ENCODE measurements around the gene HOXA13. TPM values are rescaled to one million over a fixed set of nuclear protein-coding genes. Genes with fewer than 3 reads are reported as not detected.

Gene HOXA13
- total RNA-seq, 2 donors from 2014 or later, result 0.14 TPM; not detected in 1

DNA sequence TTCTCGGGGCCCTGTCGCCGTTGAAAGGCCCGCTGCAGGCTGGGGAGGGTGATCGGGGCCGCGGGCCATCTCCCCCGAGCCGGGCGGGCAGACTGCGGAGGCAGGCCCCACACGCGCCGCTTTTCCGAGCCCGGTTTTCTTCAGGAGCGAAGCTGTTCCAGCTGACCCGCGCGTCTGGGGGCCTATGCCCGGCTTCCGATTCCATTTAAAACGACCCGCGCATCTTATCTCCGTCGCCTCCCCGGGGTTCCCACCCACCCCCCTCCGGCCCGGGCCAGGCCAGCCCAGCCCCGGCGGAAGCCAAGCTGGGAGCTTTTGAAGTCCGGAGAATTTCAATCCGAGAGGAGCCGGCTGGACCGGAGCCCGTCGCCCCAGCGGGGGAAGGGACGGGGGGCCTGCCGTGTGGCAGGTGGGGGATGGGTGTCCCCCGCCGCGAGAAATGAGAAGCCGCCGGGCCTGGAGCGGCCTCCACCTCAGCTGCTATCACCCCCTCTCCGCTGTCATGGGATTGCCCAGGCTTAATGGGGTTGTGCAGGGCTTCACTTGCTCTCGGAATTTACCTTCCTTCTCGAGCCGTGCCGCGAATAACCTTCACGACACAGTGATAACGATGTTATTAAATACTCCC lies 39.6 kb upstream of the HOXA13 start:
- no peak for DNase-seq (ENCODE audit: low spot score)
- intact Hi-C loops (cut with DNase I), result loop anchor here in 1 of 2 donors (10.0 kb wide), 1 partner anchor 335 kb away; no protein-coding TSS in a partner anchor

DNA sequence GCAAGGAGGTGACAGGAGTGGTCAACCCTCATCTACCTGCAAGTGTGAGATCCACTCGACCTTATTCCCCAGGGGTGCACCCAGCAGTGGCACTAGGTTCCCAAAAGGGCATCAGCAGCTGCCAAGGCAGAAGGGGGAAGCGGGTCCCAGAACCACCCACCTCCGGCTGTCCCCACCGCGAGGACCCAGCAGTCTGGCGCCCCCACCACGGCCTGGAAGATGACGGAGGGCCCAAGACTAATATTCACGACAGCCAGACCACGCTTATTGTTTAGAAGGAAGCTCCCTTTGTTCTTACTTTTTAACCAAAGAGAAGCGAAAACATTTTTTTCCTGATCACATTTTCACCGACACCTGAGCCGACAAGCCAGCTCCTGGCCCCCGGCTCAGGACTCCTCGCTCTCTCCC lies 39.1 kb upstream of the HOXA13 start:
- intact Hi-C loops (cut with DNase I), result loop anchor here in 1 of 2 donors (10.0 kb wide), 1 partner anchor 336 kb away; no protein-coding TSS in a partner anchor

DNA sequence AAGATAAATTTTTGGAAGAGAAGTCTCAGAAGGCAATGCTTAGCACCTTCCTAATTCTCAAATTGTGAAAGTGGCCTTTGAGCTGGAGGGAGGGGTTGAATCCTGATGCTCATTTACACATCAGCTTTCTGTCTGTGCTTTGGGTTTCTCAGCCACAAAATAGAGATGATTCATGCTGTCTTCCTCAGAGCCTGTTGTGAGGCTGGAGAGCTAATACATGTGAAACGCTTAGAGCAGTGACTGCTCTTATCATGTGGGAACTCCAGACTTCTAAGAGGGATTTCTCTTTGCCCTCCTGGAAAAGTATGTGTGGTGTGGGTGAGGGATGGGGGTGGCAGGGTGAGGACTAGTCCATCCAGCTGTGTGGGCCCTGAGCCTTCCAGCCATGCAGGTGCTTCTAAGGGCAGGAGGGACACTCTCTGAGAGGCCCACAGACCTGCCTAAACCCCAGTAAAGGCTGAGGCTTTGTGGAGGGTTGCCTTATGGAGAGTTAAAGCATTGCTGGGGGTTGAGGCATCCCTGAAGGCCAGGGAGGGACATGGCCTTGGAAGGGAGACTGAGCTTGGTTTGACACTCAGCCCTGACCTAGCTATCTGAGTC lies 37.9 kb upstream of the HOXA13 start:
- intact Hi-C loops (cut with DNase I), result loop anchor here in 1 of 2 donors (10.0 kb wide), 1 partner anchor 337 kb away; no protein-coding TSS in a partner anchor
- no peak for DNase-seq (ENCODE audit: low spot score)

More for the DNA sequence above, 39.1 kb upstream of the HOXA13 start:
- no peak for DNase-seq (ENCODE audit: low spot score)

DNA sequence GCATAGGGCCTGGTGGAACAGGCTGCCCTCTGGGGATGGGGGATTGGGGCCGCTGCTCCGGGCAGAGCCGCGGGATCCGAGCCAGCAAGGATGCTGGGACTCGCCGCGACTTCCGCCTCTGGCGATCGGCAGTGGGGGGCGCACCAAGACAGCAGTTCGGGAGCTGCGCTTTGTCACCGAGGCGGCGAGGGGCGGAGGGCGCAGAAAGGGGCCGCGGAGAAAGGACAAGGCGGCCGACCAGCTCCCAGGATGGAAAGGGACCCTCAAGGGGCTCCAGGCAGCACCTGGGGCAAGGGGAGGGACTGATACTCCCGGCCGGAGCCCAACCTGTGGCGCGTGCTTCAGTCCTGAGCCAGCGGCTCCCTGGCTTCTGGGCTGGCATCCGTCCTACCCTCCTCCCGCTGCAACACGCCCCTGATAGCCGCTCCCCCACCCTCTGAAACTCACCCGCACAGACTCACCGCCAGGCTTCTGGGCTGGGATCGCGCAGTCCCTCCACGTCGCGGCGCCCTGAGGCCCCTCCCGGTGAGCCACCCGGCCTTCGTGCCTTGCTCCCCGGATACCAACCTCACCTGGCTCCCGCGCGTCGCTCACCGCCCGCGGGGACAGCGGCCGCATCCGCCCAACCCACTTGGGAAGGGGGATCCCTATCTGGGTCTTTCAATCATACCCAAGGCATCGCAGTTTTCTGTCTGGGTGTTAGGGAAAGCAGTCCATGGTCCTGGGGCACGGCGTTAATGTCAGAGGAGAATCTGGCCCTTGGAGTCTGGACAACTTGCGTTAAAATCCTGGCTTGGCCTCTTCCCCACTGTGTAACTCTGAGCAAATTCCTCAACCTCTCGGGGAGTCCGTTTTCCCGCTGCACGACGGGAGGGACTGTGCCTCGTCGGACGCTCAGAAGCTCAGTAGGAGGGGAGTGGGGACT lies 35.8 kb upstream of the HOXA13 start:
- DNase-seq (ENCODE audit: low spot score), result no peak
- intact Hi-C loops (cut with DNase I), result loop anchor here in 1 of 2 donors (10.0 kb wide), 1 partner anchor 339 kb away; no protein-coding TSS in a partner anchor

DNA sequence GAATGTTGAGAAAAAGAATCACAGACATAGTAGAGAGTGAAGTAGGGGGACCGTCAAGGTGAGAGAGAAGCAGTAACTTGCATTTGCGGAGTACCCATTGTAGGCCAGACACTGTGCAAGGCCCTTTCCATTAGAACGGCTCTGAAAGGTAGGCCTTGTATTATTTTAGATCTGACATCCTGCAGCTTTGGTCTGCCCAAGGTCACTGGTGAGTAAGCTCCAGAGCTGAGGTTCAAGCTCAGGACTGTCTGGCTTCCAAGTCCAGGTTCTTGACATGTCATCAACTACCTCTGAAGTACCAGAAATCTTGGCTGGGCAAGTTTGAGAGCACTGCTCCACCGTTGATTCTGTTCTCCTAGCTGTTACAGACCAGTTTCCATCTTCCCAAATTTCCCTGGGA lies 29.6 kb upstream of the HOXA13 start:
- no peak for DNase-seq (ENCODE audit: low spot score)
- intact Hi-C loops (cut with DNase I), result no loop called here

DNA sequence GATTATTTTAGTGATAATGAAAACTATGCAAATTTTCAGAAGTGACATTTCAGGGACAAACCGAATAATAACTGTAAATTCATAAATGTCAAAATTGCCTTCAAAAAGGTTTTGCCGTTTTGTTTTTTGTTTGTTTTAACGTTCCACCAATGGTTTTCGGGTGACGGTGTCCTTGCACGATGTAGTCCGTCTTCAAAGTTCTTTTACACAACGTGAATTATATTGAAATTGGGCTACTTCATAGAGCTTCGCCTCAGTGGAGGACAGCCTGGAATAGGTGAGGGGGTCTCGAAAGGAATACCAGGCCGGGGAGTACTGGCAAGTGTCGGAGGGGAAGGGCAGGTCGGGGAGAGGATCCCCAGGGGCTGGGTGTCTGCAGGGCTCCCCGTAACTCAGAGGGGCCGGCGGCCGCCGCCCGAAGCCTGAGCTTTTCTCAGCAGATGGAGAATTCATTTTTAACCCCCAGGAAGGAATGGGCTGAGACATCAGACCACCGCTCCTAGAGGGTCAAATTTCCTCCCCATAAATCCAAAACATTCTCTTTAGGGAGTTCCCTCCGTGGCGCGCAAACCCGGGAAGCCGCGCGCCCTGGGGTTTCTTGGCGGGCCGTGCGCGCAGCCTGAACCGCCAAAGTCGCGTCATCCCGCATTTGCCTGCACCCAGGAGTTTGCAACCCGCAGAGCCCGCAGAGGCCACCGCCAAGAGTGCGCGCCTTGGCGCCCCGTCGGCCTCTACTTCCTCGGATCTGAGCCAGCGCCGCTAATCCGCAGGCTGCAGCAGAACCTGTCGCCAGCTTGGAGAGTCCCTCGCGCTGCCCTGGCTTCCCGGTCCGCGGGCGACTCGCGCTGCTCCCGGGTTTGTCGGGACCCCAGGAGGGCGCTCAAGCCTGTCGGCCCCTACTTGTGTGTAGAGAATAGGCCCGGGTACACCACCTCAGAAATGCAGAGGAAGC lies 25.4 kb upstream of the HOXA13 start:
- intact Hi-C loops (cut with DNase I), result no loop called here
- DNase-seq (ENCODE audit: low spot score), result peak; percentile 69

DNA sequence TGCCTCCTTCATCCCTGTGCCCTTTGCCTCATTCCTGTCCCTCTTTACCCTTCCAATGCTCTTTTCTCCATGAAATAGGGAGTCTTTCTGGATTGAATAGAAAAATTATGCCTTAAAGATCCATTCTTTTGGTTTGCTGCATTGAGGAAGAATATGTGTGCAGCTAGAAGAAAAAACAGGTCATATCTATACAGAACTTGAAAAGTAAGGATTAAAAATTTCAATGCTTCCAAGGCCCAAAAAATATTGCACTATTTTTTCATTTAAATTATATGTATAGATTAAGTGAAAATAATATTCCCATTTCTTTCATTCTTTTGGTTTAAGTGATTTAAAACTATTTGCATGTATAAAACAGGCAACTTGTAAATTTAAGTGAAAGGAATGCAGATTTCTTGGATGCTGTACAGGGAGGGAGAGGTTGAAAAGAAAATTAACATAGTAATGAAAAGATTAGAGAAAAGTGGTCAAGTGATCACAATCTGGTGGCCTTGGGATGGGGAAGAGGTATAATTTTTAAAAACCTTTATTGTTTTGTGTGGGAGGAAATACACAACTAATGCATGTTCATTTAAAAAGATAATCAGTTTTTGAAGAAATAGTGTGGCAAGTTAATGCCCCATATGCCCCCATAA lies 24.2 kb upstream of the HOXA13 start:
- intact Hi-C loops (cut with DNase I), result no loop called here

DNA sequence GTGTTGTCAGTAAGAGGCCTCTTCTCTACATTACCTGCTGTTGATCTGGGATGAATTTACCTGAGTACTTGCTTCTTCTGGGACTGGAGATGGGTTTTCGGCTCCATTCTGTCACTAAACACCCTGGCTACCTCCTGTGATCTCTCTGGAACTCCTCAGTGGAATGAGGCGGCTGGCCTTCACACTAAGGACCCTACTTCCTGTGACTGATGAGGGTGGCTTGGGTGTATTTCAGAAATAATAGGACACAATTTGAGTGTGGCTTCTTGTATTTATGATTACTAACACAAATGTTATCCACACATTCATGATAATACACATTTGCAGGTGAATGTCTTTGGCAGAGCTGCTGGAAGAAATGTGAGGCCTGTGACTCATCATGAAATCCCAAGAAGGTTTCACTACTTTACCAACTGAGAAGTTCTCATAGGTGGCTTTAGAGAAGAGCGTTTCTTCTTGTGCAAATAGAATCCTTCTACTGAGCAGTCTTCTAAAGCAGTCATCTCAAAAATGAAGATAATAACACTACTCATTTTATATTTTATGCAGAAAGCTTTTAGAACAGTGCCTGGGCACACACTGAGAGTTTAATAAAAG lies 21.4 kb upstream of the HOXA13 start:
- intact Hi-C loops (cut with DNase I), result no loop called here
- DNase-seq (ENCODE audit: low spot score), result no peak

More for the DNA sequence above, 24.2 kb upstream of the HOXA13 start:
- no peak for DNase-seq (ENCODE audit: low spot score)

DNA sequence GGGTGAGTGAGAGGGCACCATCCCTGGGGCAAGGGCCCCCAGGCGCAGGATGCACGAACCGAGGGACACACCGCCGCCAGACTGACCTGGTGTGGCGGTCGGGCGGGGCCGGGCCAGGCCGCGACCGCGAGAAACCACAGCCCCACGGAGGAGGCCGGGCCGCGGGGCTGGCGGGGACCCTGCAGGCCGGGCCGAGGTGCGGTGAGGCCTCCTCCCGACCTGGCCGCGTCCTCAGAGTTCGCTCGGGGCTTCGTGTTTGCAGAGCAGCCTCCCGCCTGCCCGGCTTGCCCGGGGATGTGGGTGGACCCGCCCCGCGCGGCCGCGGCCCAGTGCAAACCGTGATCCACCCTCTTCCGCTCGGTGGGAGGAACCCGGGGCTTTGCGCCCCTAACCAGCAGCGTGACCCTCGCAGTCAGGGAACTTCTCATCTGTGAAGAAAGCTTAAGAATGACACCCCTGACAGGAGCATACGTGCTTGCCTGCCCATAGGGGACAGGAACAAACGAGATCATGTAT lies 20.6 kb upstream of the HOXA13 start:
- intact Hi-C loops (cut with DNase I), result no loop called here

DNA sequence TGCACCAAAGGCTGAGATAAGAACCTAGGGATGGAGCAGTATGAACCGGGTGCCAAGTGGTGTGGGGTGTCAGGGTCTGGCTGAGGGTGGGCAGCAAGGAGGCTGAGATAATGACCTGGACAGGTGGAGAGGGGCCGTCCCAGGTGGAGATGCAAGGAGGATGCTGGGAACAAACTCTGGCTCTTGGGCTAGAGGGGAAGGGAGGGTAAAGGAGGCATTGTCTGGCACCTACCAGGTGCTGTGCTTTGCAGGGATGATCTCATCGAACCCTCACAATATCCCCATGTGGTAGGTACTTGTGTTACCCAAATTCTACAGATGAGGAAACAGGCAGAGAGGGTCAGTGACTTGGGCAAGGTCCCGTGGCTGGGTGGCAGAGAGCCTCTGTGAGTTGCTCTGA lies 19.9 kb upstream of the HOXA13 start:
- intact Hi-C loops (cut with DNase I), result loop anchor here in 1 of 2 donors (10.0 kb wide), 1 partner anchor 545 kb away; no protein-coding TSS in a partner anchor
- DNase-seq (ENCODE audit: low spot score), result no peak

More for the DNA sequence above, 20.6 kb upstream of the HOXA13 start:
- DNase-seq (ENCODE audit: low spot score), result peak; percentile 70

DNA sequence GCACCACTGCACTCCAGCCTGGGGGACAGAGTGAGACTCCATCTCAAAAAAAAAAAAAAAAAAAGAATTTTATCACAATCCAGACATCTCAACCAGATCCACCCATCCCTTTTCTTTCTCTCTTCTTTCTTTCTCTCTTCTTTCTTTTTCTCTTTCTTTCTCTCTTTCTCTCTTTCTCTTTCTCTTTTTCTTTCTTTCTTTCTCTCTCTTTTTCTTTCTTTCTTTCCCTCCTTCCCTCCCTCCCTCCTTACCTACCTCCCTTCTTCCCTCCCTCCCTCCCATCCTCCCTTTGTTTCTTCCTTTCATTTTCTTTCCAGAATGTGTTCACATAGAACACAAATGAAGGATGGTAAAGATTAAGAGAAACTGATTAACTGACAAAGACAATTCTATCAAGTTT lies 18.1 kb upstream of the HOXA13 start:
- intact Hi-C loops (cut with DNase I), result loop anchor here in 1 of 2 donors (10.0 kb wide), 1 partner anchor 547 kb away; no protein-coding TSS in a partner anchor
- no peak for DNase-seq (ENCODE audit: low spot score)

DNA sequence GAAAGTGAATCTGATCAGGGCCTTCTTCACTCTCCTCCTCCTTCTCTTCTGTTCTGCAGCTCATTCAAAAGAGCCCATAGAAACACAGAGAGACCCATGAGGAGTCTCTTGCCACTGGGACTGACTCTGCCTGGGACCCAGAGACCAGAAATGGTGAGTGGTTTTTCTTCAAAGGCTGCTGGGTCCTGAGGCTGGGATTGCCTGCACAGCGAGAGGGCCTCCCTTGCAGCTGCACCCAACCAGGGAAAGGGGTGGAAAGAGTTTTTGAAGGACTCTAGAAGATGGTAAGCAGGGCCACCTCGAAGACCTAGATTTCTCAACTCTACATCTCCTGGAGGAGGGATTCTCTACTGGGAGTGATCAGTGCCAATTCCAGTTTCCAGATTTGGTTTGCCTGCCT lies 15.5 kb upstream of the HOXA13 start:
- DNase-seq (ENCODE audit: low spot score), result no peak
- intact Hi-C loops (cut with DNase I), result loop anchor here in 1 of 2 donors (10.0 kb wide), 1 partner anchor 549 kb away; no protein-coding TSS in a partner anchor

DNA sequence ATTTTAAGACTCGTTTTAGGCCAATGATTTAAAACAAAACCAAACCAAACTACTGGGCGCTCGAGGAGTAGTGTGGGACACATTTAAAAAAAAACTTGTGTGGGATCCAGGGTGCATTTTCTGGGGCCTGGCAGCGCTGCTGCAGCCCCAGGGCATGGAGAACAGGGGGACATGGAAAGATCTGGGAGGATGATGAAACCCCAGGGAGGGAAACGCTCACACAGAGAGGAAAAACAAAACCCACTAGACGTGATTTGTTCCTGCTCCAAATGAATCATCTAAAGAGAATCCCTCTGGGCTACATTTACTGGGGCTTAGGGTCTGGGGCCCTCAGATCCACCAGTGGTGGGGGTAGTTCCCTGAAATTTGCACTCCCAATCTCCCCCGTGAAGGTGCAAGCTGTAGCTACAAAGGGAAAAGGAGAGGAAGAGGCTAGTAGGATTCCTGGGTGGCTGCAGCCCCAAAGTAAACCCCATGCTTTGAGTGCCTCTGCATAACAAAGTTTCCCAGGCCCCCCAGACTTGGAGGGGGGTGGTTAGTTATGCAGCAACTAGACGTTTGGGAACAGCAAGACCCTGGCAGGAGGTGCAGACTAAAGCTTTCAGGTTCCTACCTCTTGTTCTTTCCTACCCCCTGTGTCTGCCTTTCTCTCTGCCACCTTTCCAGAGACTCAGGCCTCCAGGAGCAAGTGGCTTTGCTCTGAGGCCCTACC lies 14.5 kb upstream of the HOXA13 start:
- DNase-seq (ENCODE audit: low spot score), result no peak
- intact Hi-C loops (cut with DNase I), result loop anchor here (5.0 to 10.0 kb wide), 2 partner anchors 363 to 550 kb away; no protein-coding TSS in a partner anchor

DNA sequence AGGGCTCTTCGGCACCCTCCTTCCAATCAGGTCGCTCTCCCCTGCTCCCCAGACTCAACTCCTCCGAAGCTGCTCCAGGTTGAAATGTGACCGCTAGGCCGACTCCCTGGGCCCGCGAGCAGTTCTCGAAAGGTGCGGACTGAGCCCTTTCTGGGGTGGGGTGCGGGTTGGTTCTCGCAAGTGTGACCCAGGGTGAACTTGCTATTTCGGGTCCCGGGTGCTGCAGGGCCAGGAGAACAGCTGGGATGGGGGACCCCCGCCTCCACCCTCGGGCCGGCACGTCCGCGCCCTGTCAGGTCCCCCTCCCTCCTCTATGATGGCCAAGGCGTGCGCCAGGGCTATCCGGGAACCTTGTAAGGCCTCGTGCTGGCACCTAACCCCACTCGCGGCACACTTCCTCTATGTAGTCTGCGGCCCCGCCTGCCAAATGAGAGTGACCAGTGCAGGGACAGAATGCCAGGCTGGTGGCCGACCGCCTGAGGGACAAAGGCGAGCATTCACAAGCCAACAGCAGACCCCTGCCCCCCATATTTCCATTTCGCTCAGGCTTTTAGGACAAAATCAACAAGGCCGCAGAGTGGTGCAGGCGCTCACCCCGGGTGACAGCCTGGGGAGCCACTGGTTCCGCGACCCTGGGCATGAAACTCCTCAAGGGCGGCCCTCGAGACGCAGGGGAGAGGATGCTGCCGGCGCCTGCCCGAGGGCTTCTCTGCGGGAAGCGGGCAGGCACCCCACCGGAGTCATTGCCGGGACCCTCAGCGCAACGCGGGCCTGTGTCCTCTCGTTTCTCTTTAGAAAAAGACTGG lies 13.7 kb upstream of the HOXA13 start:
- DNase-seq (ENCODE audit: low spot score), result peak; percentile 77
- intact Hi-C loops (cut with DNase I), result loop anchor here (5.0 to 10.0 kb wide), 2 partner anchors 364 to 551 kb away; no protein-coding TSS in a partner anchor

DNA sequence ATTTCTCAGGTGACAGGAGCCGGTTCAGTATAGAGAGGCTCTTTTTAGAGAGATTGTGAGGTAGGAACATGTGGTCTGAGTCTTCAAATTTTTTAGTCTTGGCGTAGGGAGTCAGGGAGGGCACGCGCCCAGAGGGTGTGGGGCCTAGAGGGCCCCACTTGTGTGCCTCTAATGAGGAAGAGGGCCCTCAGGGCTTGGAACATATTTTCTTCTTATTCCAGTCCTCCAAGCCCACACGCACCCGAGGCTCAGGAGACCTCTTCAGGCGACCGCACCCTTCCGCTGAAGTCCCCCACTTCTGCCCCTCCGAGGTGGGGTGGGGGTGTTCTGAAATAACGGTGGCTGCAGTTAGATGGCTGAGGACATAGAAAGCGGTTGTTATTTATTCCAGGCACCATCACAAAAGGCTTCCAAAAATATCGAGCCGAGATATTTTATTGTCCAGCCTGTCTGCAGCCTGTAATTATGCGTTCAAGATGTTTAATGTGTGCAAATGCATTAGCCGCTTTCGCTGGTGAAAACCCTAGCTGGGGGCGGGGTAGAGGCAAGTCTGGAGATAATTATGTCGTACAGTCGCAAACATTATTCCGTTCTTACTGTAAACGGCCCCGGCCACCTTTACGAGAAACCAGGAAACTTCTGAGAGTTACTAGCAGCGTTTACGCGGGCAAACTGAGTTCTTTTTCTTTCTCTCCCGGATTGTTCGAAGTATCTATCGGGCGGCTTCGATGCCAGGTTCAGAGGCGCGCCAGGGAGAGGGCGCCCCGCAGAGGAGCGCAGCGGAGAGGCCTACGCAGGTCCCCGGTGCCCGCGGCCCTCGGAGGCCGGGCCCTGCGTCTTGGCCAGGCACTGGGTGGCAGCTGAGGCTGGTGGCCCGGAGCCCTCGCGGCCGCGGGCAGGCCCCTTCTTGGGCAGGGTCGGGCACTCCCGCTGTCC lies 12.9 kb upstream of the HOXA13 start:
- intact Hi-C loops (cut with DNase I), result loop anchor here (5.0 to 10.0 kb wide), 2 partner anchors 365 to 552 kb away; no protein-coding TSS in a partner anchor
- peak; percentile 73 for DNase-seq (ENCODE audit: low spot score)

Measured in posterior vena cava (tissue), 2 donors.